ENCODE measurements around the gene ARSB.

Gene ARSB

DNA sequence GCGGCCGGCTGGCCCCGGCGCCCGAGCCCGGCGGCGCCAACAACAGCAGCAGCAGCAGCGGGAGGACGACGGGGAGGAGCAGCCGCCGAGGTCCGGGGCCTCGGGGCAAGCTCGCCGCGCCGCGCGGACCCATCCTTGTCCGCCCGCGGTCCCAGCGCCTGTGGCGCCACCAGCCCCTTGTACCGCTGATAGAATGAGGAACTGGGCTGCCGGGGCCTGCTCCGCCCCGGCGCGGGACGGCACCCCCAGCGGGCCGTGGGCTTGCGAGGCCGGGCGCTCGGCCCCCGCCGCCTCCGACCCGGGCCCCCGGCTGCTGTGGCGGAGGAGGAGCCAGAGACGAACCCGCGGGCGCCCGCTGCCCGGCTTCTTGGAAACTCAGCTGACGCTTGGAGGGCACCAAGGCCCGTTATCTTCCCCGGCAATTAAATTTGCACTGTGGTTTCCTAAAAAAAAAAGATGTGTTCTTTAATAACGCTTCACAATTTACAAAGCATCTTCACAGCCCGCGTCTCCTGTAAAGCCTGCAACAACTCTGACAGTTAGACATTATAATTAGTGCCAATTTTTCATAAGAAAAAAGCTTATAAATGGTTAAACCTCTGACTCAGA, at the start of gene ARSB:
ARSB (minus strand) TSS at position 195 of the 609 bp plus-strand sequence; CDS start at position 133, 62 bp downstream.
- DNase-seq (ENCODE audit: low read depth), result peak; percentile 56

DNA sequence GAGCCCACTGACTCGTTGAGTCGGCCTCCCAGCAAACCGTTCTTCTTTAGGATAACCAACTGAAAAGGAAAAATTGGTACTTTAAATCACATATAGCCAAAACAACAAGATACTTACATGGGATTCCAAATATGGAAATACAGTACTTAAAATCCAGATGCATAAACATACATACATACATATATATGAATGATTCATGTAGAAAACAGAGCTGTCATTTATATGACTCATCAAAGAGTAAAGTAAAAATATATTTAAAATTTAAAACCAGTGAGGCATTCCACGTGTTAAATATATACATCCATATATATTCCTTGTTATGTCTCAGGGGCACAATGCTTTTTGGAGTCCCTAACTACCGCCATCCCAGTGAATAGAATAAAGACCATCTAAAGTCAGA, 47.7 kb upstream of the ARSB start:
- no peak for DNase-seq (ENCODE audit: low read depth)

DNA sequence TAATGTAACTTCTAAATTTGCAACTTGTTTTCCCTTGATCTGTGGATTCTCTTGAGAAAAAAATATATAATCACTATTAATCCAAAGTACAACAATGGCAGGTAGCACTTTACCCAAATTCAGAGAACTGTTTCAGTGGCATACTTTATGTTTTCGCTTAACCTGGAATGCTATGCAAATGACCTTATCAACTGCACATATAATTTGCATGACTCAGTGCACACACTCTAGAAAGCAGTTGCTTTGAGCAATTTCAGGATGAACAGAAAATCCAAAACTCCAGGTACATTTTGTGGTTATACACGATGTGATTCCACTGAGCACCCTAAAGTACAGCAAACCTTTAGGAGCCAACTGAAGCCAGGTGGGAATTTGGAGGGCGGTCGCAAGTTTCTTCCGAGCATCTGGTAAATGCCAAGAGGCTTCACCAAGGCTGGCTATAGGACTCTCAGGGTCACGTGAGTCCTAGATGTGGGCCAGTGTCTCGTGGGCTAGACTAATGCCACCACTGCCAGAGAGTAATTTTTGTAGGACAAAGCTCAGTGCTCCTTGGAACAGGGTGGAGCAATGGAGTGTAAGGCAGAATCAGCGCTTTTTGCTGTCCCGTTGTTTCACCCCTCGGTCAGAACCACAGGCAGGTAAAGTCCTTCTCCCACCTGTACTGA, 47.1 kb upstream of the ARSB start:
- no peak for DNase-seq (ENCODE audit: low read depth)

DNA sequence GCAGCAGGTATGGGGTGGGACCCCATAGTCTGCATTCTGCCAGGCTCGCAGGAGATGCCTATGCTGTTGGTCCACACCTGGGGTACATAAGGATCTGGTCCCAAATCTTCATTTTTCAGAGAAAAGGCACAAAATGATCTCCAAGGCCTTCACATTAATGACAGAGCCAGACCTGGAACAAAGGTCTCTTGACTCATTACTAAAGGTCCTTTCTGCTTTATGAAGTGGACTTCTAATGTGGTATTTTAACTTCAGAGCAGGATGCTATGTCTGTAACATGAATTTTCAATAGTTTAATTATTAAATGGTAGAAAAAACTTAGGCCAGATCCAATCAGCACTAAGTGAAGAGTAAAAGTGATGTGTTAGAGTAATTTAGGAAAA, 46.4 kb upstream of the ARSB start:
- no peak for DNase-seq (ENCODE audit: low read depth)

DNA sequence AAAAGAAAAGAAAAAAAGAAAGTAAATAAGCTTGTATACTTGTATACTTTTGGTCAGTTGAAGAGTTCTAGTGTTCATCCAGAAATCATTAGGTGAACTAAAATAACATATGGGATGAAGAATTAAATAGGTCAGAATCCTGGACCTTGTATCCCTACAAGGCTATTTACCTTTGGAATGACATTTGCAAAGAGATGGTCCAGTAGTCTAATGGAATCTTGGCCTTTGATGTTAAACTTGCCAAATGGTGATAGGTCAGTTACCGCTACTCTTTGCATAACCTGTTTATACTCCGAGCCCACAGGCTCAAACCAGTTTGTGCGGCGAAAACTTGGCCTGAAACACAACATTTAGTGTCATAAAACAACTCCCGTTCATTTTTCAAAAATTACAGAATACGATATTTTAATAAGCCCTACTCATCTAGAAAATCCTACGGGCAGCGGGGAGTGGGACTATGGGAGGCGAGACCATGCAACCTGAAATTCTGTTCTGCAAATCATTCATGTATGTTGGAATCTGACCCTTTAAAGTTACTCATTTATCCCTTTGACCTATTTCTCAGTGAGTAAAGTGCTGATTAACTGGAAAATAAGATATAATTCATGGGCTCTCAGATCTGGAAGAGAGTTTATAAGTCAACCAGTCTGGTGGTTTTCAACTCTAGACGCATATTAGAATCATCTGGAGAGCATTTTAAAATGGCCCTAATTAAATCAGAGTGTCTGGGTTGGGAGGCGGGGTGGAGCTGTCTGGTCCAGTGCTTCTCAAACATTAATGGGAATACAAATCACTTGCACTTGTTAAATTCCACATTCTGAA, 45.8 kb upstream of the ARSB start:
- DNase-seq (ENCODE audit: low read depth), result no peak

DNA sequence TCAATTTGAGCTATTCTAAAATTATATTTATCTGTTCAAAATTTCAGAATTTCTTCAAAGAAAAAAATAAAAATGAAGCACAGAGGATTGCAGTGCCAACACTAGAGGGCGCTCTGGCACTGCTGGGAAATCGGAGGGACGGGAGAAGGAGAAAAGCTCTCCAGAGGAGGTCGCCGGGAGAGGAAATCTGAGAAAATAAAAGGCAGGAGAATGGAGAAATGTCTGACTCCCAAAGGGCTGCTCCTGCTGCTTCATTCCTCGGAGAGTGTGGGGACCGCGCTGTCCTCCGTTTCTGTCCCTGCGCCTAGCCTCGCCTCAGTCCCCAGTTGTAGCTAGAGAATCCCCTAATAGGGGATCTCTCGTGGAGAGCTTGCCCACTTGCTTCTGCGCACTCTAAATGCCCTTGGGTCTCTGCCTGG, 40.0 kb upstream of the ARSB start:
- DNase-seq (ENCODE audit: low read depth), result peak; percentile 38

DNA sequence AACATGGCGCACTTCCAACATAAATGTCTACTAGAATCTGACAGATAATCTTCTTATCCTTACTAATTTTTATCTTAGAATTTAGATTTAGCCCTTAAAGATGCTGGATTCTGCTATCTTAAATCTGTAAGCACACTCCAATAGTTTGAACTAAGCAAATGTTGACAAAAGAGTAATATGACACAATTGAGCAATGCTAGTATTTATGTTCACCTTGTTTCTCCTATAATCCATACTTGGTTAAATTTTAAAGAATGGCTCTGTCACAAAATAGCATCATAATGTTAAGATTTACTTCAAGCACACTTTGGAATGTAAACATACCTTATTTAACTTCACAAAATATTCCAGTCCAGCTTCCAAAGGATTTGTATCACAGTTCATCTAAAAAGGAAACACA, 38.8 kb upstream of the ARSB start:
- no peak for DNase-seq (ENCODE audit: low read depth)

DNA sequence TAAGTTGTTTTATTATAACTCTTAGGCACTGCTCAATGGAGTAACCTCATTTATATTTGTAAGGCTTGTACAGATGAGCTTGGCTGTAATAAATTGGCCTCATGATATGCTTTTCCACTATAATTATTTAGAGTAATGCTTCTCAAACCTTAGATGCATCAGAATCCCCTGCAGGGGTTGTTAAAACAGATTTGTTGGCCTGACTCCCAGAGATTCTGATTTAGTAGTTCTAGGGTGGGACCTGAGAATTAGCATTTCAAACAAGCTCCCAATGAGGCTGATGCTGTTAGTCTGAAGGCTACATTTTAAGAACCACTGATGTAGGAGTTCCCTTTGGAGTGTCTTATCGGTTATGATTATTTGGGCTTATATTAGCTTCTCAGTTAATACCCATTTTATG, 38.2 kb upstream of the ARSB start:
- no peak for DNase-seq (ENCODE audit: low read depth)

DNA sequence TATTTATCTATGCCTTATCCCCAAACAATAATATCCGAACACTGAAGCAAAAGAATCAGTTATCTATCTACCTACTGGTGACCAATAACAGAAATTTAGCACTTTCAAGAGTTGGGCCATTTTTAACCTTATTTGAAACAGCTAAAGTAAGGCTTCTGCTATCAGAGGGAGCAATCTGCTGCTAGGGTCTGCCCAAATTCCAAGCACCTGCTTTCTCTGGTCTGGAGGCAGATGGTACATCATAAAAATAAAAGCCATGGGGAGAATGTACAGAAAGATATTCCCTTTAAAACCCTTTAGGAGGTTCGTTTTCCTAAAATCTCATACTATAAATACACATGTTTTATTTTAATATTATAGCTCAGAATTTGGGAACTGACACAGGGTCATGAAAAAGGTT, 37.7 kb upstream of the ARSB start:
- no peak for DNase-seq (ENCODE audit: low read depth)

DNA sequence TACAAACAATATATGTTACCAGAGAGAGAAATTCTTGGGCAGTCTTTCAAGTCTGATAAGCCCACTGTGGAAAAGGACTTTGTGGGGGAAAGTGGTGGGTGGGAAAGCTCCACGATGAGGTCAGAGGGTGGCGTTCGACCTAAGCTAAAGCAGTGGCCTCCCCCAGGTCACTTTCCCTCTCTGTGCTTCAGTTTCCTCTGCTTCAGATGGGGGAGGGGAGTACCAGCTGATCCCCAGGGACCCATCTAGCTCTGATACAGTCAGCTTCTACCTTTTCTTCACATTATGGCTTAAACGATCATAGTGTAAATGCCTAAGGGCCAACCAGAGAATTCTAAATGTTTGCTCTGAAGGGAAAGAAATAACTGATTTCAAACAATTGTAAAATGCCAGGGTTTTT, 36.6 kb upstream of the ARSB start:
- DNase-seq (ENCODE audit: low read depth), result no peak

DNA sequence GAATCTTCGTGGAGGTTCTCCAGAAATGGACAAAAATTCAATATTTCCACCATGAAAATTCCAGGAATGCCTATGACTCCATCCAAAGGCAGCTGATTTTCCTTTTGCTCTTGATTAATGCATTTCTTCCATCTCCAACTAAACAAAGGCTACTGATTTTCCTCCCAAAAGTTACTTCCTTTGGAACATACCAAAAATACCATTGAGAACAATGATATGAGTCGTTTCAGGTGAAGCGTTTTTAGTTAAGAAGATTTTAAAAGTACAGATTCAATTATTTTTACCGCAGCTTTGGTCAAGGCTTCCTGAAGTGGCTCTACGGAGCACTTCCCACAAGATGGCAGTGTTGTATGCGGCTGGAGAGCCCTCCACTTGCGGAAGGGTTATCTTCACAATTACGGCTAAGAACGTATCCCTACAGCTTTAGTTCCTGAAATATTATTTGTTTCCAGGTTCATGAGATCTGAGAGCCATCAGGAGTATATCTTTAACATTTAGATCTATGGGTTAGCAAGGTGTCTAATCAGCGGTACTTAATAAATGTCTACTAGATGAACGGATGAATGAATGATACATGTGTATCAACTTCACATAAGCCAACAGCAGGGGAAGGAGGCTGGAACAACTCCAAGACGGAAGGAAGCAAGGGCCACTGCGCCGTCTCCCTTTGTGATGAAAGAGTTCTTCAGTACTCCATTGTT, 35.9 kb upstream of the ARSB start:
- DNase-seq (ENCODE audit: low read depth), result peak; percentile 22

DNA sequence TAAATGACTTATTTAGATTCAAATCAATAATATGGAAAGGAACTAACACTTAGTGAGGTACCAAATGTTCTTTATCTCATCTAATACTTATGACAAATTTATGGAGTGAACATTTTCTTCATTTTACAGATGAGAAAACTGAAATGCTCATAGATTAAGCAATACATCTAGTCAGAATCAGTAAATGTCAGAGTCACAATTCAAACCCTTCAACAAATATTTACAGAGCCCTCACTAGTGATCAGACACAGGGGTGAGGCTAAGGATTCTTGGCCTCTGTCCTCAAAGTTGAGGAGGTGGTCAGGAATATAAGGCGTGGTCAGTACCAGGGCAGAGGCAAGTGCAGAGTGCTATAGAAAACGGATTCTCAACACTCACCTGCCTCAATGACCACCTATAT, 29.5 kb upstream of the ARSB start:
- DNase-seq (ENCODE audit: low read depth), result no peak

DNA sequence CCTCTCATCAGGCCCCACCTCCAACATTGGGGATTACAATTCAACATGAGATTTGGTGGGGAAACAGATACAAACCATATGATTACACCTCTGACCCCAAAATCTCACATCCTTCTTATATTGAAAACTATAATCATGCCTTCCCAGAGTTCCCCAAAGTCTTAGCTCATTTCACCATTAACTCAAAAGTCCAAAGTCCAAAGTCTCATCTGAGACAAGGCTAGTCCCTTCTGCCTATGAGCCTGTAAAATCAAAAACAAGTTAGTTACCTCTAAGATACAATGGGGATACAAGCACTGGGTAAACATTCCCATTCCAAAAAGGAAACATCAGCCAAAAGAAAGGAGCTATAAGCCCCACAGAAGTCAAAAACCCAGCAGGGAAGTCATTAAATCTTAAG, 26.8 kb upstream of the ARSB start:
- no peak for DNase-seq (ENCODE audit: low read depth)

DNA sequence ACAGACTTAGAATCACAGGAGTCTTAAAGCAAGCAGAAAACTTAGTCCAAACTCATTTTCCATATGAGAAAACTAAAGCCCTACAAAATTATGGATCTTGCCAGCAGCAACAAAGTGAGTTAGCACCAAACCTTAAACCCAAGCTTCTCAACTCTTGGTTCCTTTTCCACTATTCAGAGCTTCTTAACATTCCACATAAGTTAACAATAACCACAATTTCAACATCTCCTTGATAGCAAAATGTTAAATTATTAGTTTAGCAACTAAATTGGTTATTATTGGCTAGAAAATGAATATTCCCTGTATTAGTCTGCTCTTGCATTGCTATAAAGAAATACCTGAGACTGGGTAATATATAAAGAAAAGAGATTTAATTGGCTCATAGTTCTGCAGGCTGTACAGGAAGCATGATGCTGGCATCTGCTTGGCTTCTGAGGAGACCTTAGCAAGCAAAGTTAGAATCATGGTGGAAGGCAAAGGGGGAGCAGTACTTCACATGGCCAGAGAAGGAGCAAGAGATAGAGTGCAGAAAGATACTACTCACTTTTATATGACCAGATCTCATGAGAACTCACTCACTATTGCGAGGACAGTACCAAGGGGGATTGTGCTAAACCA, 26.2 kb upstream of the ARSB start:
- DNase-seq (ENCODE audit: low read depth), result no peak

DNA sequence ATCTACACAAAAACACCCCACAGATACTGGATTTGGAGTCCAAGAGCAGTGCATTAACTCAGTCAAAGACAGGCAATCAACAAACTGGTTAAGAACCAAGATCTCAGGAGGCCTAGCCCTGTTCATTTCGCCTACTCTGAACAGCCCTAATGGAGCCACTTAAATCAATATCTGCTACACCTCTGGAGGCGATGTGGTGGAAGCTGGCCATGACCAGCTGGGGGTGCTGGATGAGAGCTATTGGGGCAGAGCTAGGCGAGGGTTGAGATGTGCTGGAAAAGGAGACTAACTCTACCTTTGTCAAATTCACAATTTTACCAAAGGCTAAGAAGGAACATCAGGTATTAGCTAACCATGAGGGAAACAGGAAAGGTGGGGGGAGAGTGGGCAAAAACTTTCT, 23.3 kb upstream of the ARSB start:
- DNase-seq (ENCODE audit: low read depth), result no peak

DNA sequence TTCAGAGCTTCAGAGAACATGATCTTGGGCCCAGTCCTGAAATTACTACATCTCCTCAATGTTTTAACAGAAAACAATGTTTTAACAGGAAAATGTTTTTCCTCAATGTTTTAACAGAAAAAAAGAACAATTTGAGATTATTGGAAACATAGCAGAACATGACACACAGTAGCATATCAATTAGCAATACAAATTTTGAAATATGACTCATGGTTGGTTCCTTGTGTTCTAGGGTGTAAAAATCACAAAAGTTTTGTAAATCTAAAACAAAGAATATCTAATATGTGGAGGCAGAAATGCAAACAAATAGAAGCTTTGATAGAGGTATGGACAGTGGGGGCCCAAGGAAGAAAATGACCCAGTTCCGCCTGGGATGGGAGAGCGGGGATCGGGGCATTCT, 22.8 kb upstream of the ARSB start:
- DNase-seq (ENCODE audit: low read depth), result no peak

DNA sequence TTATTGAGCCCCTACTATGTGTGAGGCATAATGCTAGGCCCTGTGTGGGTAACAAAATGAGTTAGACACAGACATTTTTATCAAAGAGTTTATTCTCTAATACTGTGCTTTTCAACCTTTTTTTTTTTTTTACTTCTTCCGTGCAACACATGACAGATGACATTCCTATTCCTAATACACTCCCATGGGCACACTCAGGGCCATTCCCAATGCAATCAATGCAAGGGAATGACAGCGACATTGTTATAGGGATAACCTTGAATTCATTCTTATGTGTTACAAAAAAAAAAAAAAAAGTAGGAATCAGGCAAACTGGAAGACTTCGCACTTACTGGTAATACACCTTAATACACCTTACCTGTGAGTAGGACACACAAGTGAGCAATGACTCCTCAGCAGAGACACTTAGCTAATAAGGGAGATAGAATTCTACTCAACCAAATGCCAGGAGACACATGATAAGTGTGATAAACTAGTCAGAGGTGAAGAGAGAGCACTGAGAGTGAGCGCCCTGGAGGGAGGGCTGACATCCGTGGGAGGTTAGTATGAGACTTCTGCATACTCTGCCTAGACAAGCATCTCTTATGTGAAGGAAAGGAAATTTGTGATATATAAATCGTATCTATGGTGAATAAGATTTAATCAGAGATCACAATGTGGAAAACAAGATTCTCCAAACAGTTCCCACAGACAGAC, 21.0 kb upstream of the ARSB start:
- no peak for DNase-seq (ENCODE audit: low read depth)

DNA sequence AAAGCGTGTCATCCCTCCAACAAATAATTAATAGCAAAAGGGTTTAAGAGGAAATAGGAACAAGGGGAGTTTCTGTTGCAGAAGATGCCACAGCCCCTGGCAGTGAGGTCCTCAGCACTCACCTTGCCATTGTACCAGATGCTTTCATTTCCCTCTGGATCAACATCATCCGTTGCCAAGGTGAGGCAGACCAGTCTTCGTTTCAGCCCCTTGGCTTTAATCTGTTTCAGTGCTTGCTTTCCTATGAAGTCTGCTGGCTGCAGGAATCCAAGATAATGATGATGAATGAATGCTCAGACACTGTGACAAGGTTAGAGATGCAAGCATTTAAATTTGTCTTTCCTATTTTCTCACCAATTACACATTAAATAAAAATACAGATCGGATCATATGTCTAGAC, 20.0 kb upstream of the ARSB start:
- no peak for DNase-seq (ENCODE audit: low read depth)

DNA sequence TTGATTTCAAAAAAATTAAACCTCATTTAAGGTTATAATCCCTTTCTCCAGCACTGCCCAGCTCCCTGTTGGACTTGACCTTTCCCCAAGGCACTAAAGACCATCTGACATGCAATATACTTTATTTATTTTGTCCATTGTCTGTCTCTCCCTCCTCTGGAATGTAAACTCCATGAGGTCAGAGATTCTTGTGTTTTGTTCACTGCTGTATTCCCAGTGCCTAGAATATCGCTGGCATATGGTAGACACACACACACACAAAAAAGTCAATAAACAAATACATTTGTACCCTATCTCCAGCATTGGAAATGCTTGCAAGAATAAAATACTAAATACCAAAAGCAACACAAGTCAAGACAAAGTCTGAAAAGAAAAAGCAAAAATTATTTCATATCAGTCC, 17.3 kb upstream of the ARSB start:
- no peak for DNase-seq (ENCODE audit: low read depth)

DNA sequence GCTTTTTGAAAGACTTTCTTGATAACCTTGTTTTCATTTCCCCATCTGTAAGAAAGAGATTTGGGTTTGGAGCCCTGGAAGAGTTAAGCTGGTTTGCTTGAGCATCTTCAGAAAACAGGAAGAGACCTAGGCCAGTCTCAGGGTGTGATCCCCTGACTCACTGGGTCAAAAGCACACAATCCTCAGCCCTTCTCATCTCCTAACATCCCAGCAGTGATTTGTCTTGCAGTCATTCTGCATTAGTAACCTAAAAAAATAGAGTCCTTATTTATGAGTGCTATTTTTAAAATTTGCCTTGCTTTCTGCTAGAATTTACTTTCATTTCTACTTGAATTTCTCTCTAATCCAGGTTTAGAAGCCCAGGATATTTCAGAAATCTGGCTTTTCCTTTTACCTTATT, 16.4 kb upstream of the ARSB start:
- DNase-seq (ENCODE audit: low read depth), result no peak

DNA sequence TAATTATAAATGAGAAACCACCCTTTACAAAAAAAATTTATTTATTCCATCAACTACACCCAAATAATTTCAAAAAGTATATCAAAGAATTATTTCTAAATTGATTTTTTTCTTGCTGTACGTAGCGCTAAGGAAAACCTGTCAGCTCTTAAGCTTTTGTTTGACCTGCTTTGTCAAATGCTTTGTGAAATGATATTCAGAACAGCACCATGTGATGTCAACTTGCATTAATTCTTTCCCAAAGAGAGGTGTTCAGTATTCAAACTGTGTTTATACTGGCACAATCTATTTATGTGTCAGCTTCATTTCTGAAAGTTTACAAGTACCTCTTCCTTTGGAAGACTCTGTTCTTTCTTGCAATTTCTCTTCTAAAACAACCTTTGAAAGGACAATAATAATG, 12.0 kb upstream of the ARSB start:
- DNase-seq (ENCODE audit: low read depth), result no peak

DNA sequence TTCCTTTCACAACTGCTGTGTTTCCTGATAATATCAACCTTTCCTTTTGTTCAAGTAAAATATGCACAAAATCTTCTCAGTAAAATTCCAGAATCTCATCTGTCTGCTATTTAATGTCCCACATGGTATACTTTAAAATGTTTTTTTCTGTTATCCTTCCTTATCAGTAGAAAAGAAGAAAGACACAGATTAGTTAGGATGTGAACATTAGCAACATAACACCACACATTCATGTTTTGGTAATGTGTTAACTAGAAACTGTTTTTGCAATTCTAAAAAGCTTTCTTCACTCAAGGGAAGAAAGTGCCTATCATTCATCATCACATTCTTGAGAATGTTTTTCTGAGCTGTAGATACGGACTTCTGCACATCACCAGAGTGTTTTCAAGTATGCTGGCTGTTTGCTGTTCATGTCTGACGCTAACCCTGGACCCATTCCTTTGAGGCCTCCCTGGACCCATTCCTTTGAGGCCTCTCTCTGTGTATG, 10.5 kb upstream of the ARSB start:
- DNase-seq (ENCODE audit: low read depth), result no peak

Measured in activated T-cell treated with anti-CD3 and anti-CD28 coated beads for 48 hours (primary cell).